C4-2B (cell line): ENCODE results near the gene SSBP4.

Experiments
- H3K27ac ChIP-seq: fragments of 450-650 bp; 2 replicates; pipeline ENCODE4 v1.5.1; 2017
- CTCF ChIP-seq: fragments of 450-650 bp; conservative IDR thresholded peaks from 2 replicates; pipeline ENCODE4 v1.5.1; 2017; ENCODE audit warnings: mild to moderate bottlenecking
- ZFX ChIP-seq: fragments of 450-650 bp; IDR thresholded peaks from 2 replicates; pipeline ENCODE4 v1.6.1; 2017

Gene SSBP4

DNA sequence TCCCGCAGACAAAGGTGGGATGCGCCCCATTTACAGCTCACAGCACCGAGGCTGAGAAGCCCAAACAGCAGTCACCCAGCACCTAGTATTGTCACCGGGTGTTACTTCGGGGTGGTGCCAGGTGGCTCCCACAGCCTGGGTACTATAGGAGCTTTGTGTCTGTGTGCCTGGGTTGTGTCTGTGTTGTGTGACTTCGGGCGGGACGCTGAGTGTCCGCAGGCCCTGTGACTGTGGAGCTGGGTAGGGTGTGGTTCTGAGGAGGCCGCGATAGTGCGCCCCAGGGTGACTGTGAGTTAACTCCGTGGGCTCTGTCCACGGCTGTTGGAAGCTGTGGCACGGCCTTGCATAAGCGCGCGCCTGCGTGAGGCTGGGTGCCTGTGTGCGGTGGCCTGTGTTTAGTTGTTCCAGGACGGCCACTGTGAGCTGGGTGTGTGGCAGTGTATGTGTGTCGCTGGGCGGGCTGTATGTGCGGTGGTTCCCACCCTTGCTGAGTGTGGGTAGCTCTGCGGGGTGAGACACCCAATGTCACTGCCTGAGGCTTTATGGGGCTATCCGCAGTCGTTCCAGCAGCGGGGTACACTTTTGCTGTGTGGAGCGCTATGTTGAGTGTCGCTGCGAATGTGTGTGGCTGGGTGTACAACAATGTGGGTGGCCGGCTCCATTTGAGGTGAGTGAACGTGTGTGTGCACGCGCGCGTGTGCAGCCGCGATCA lies 559 bp upstream of the SSBP4 start:
- TF ChIP-seq ZFX = no peak
- no peak for TF ChIP-seq CTCF
- H3K27ac ChIP-seq = peak overlapping the region; percentile 84

GRCh38 chr19:18419699-18420460 lies 682 bp downstream of the SSBP4 start:
- peak; percentile 59; the same call in 1 of the 2 replicates for TF ChIP-seq CTCF
- TF ChIP-seq ZFX = peak; percentile 33; the same call in 1 of the 2 replicates
- peak overlapping the region; percentile 84 for H3K27ac ChIP-seq

DNA sequence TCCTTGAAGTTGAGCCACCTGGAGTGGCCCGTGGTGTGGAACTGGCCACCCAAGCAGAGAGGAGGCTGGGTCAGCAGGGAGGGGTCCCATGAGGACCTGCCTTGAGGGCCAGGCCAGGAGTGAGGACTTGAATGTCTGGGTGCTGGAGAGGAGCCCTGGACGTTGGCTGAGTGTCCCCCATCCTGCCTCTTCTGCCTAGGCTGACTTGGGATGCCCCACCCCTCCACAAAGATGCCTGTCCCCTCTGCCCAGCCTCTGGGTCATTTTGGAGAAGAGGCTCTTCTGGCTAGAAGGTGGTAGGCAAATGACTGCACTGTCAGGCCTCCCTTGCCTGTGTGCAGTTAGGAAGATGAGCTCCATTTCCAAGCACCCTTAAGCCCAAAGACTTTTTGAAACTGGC lies 1.7 kb downstream of the SSBP4 start:
- no peak overlapping the region for H3K27ac ChIP-seq
- no peak for TF ChIP-seq ZFX
- no peak for TF ChIP-seq CTCF

GRCh38 chr19:18421371-18421959 lies 2.3 kb downstream of the SSBP4 start:
- no peak overlapping the region for H3K27ac ChIP-seq
- TF ChIP-seq ZFX = no peak
- no peak for TF ChIP-seq CTCF

DNA sequence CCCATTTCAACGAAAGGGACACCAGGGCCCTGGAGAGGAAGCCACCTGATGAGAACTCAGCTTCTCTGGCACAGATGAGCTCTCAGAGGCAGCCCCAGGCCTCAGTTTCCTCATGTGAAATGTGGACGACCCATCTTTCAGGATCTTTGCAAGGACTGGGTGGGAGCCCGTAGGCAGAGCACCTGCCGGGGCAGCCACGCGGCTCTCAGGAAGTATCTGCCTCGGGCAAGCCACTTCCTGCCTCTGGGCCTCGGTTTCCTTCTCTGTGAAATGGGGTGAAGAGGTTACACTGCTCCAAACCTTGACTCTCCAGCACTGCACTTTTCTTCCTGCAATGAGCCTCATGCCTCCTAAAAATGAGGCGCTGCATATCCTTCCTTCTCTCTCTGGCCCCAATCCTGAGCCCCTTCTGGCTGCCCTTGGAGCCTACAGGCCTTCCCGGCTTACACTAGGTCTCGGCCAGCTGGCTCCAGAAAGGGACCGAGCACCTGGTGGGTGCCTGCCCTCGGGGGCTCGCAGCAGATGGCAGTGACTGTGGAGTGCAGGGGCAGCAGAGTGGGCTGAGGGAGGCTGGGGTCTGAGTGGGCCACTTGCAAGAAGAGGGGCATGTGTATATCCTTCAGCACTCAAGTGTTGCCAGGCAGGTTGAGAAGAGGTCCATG lies 3.5 kb downstream of the SSBP4 start:
- TF ChIP-seq ZFX = no peak
- TF ChIP-seq CTCF = no peak

DNA sequence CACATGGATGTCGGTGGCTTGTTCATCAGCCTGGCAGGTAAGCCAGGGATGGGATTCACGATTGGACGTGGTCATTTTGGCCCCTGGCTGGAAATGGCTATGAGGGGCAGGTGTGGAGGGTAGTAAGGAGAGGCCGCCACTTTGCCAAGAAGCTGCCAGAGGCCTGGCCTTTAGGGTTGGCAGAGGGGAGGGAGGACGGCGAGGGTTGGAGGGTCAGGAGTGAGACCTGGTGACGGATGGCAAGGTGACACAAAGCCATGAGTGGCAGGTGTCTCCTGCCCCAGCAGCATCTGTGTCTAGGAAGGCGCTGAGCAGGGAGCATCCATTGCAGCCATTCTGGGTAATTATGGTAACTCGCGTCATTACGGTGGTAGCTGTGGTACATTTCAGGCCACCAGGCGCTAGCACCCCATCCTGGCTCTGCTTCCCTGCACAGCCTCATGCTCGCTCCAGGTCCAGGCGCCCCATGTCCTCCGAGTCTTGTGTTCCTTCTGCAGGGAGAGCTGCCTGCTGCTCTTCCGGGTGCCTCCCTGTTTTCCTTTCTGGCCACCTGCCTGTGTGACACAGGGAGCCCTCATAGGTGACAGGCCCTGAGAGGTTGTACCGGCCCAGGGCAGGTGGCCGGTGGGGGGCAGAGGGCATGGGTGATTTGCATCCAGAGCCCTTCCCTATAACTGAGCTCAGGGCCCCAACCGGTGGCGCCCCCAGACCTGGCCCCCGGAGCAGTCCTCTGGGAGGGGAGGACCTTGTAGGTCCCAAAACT lies 4.2 kb downstream of the SSBP4 start:
- no peak overlapping the region for H3K27ac ChIP-seq
- no peak for TF ChIP-seq CTCF
- no peak for TF ChIP-seq ZFX

More for the DNA sequence above, 3.5 kb downstream of the SSBP4 start:
- no peak overlapping the region for H3K27ac ChIP-seq
